ENCODE results near the gene LRRIQ1. TPM values are rescaled to one million over a fixed set of nuclear protein-coding genes. Genes with fewer than 3 reads are reported as not detected.

The LRRIQ1 gene
- total RNA-seq, 4 donors from 2014 or later: 0.44 TPM; not detected in 3

GRCh38 chr12:85089792-85090191 lies 53.6 kb downstream of the LRRIQ1 start:
- no peak for TF ChIP-seq CTCF (IDR thresholded peaks at IDR 0.05; ENCODE audit: low read depth)

GRCh38 chr12:85092814-85093370 lies 56.7 kb downstream of the LRRIQ1 start:
- TF ChIP-seq CTCF (IDR thresholded peaks at IDR 0.05; ENCODE audit: low read depth): no peak

- TF ChIP-seq CTCF (IDR thresholded peaks at IDR 0.05; ENCODE audit: low read depth): no peak
Measured at GRCh38 chr12:85095501-85095900, 59.4 kb downstream of the LRRIQ1 start.

GRCh38 chr12:85130646-85131045 lies 94.5 kb downstream of the LRRIQ1 start:
- TF ChIP-seq CTCF (IDR thresholded peaks at IDR 0.05; ENCODE audit: low read depth): no peak

GRCh38 chr12:85138833-85139232 lies 102.7 kb downstream of the LRRIQ1 start:
- no peak for TF ChIP-seq CTCF (IDR thresholded peaks at IDR 0.05; ENCODE audit: low read depth)

- TF ChIP-seq CTCF (IDR thresholded peaks at IDR 0.05; ENCODE audit: low read depth): no peak
Measured at GRCh38 chr12:85147331-85147730, 111.2 kb downstream of the LRRIQ1 start.

GRCh38 chr12:85152311-85152729 lies 116.2 kb downstream of the LRRIQ1 start:
- no peak for TF ChIP-seq CTCF (IDR thresholded peaks at IDR 0.05; ENCODE audit: low read depth)
